ENCODE results near the gene DNAJC3.

DNAJC3 gene

GRCh38 chr13:95716231-95716630 is 39.3 kb downstream of the DNAJC3 start:
- no peaks in the 10 kb centered on the region for H3F3A ChIP-seq (ENCODE audit: control insufficient read depth, insufficient read depth)
- H4K20me1 ChIP-seq (ENCODE audit: control insufficient read depth, insufficient read depth, low read depth, low read length): no peaks in the 10 kb centered on the region
- no peak overlapping the region for H3K4me2 ChIP-seq (ENCODE audit: low read length)
- no peaks in the 10 kb centered on the region for H3K4me1 ChIP-seq (ENCODE audit: control insufficient read depth, low read length)
- no peaks in the 10 kb centered on the region for H3K9me2 ChIP-seq (replicated peaks; ENCODE audit: control insufficient read depth, low read length)
- H3K4me3 ChIP-seq (ENCODE audit: low read length): no peak overlapping the region
- no peak overlapping the region for H3K27ac ChIP-seq (ENCODE audit: low read depth, low read length)
- H3K9me3 ChIP-seq (ENCODE audit: control insufficient read depth, insufficient read depth, low read length): no peaks in the 10 kb centered on the region
- peaks cover 27% of the 10 kb centered on the region for H3K36me3 ChIP-seq (ENCODE audit: control insufficient read depth, low read length)
- no peak for TF ChIP-seq EZH2phosphoT487 (IDR thresholded peaks at IDR 0.05; ENCODE audit: borderline replicate concordance, low read length)
- TF ChIP-seq CTCF (IDR thresholded peaks at IDR 0.05; ENCODE audit: low read depth, low read length, poor library complexity, severe bottlenecking): no peak
- H3K79me2 ChIP-seq (ENCODE audit: control insufficient read depth, low read length): no peaks in the 10 kb centered on the region; the same call in 1 of the 2 replicates
- H3K27me3 ChIP-seq (ENCODE audit: control insufficient read depth, low read length): no peaks in the 10 kb centered on the region

- TF ChIP-seq EZH2phosphoT487 (IDR thresholded peaks at IDR 0.05; ENCODE audit: borderline replicate concordance, low read length): no peak
- no peak for TF ChIP-seq CTCF (IDR thresholded peaks at IDR 0.05; ENCODE audit: low read depth, low read length, poor library complexity, severe bottlenecking)
- H3K4me2 ChIP-seq (ENCODE audit: low read length): no peak overlapping the region
- no peaks in the 10 kb centered on the region for H3K79me2 ChIP-seq (ENCODE audit: control insufficient read depth, low read length)
- no peaks in the 10 kb centered on the region for H3K9me2 ChIP-seq (replicated peaks; ENCODE audit: control insufficient read depth, low read length)
- H4K20me1 ChIP-seq (ENCODE audit: control insufficient read depth, insufficient read depth, low read depth, low read length): no peaks in the 10 kb centered on the region
- H3K4me1 ChIP-seq (ENCODE audit: control insufficient read depth, low read length): no peaks in the 10 kb centered on the region
- no peak overlapping the region for H3K4me3 ChIP-seq (ENCODE audit: low read length)
- H3K27ac ChIP-seq (ENCODE audit: low read depth, low read length): no peak overlapping the region
- no peaks in the 10 kb centered on the region for H3K9me3 ChIP-seq (ENCODE audit: control insufficient read depth, insufficient read depth, low read length)
- no peaks in the 10 kb centered on the region for H3K27me3 ChIP-seq (ENCODE audit: control insufficient read depth, low read length)
- H3K36me3 ChIP-seq (ENCODE audit: control insufficient read depth, low read length): peaks cover 13% of the 10 kb centered on the region
- H3F3A ChIP-seq (ENCODE audit: control insufficient read depth, insufficient read depth): no peaks in the 10 kb centered on the region
Measured at GRCh38 chr13:95722241-95722640, 45.3 kb downstream of the DNAJC3 start.

- Histone ChIP-seq H3K9me2 (replicated peaks; ENCODE audit: control insufficient read depth, low read length) (no peaks in the 10 kb centered on the region), H3K9me3 (ENCODE audit: control insufficient read depth, insufficient read depth, low read length) (no peaks in the 10 kb centered on the region), H3K27ac (ENCODE audit: low read depth, low read length) (no peak overlapping the region), H3K4me2 (ENCODE audit: low read length) (no peak overlapping the region), H4K20me1 (ENCODE audit: control insufficient read depth, insufficient read depth, low read depth, low read length) (no peaks in the 10 kb centered on the region), H3K4me1 (ENCODE audit: control insufficient read depth, low read length) (no peaks in the 10 kb centered on the region), H3K36me3 (ENCODE audit: control insufficient read depth, low read length) (peaks cover 21% of the 10 kb centered on the region), H3K27me3 (ENCODE audit: control insufficient read depth, low read length) (no peaks in the 10 kb centered on the region), H3K4me3 (ENCODE audit: low read length) (no peak overlapping the region), H3F3A (ENCODE audit: control insufficient read depth, insufficient read depth) (no peaks in the 10 kb centered on the region), H3K79me2 (ENCODE audit: control insufficient read depth, low read length) (no peaks in the 10 kb centered on the region)
- TF ChIP-seq EZH2phosphoT487 (IDR thresholded peaks at IDR 0.05; ENCODE audit: borderline replicate concordance, low read length) (no peak), CTCF (IDR thresholded peaks at IDR 0.05; ENCODE audit: low read depth, low read length, poor library complexity, severe bottlenecking) (no peak)
Measured at GRCh38 chr13:95723438-95723837, 46.5 kb downstream of the DNAJC3 start.

GRCh38 chr13:95724252-95724651 is 47.3 kb downstream of the DNAJC3 start:
- Histone ChIP-seq H3K36me3 (ENCODE audit: control insufficient read depth, low read length) (peaks cover 22% of the 10 kb centered on the region), H3K79me2 (ENCODE audit: control insufficient read depth, low read length) (peaks cover 4% of the 10 kb centered on the region), H3K4me3 (ENCODE audit: low read length) (no peak overlapping the region), H3K27me3 (ENCODE audit: control insufficient read depth, low read length) (no peaks in the 10 kb centered on the region), H3K9me3 (ENCODE audit: control insufficient read depth, insufficient read depth, low read length) (no peaks in the 10 kb centered on the region), H3K4me1 (ENCODE audit: control insufficient read depth, low read length) (no peaks in the 10 kb centered on the region), H4K20me1 (ENCODE audit: control insufficient read depth, insufficient read depth, low read depth, low read length) (no peaks in the 10 kb centered on the region), H3K9me2 (replicated peaks; ENCODE audit: control insufficient read depth, low read length) (no peaks in the 10 kb centered on the region), H3F3A (ENCODE audit: control insufficient read depth, insufficient read depth) (no peaks in the 10 kb centered on the region), H3K4me2 (ENCODE audit: low read length) (no peak overlapping the region), H3K27ac (ENCODE audit: low read depth, low read length) (no peak overlapping the region)
- TF ChIP-seq CTCF (IDR thresholded peaks at IDR 0.05; ENCODE audit: low read depth, low read length, poor library complexity, severe bottlenecking) (no peak), EZH2phosphoT487 (IDR thresholded peaks at IDR 0.05; ENCODE audit: borderline replicate concordance, low read length) (no peak)

Measured in DOHH2 (cell line).